Tibial nerve (tissue), 4 donors: ENCODE measurements around the gene RGS1. TPM values are rescaled to one million over a fixed set of nuclear protein-coding genes. Genes with fewer than 3 reads are reported as not detected.

Experiments used
- DNase-seq, 2 donors: peaks; one replicate each; pipeline ENCODE4 v3.0.0-alpha.2; 2019; ENCODE audit warnings: low spot score in 2 of 2
- H3K27ac ChIP-seq, 4 donors: fragments of 200-600 bp; sonication (generic) in 3 of 4; one replicate each; pipeline ENCODE4 v1.5.1; 2017 to 2019; ENCODE audit warnings: mild to moderate bottlenecking in 1 of 4
- H3K27me3 ChIP-seq, 2 donors: fragments of 200-600 bp; sonication (generic) in 1 of 2; one replicate each; pipeline versions ENCODE4 v1.5.1 to v1.6.0; 2017 to 2019
- H3K36me3 ChIP-seq, 3 donors: fragments of 200-600 bp; sonication (generic); one replicate each; pipeline ENCODE4 v1.5.1; 2018 to 2019
- H3K4me1 ChIP-seq, 4 donors: fragments of 200-600 bp; sonication (generic) in 3 of 4; one replicate each; pipeline ENCODE4 v1.5.1; 2017 to 2019
- H3K4me3 ChIP-seq, 4 donors: fragments of 200-600 bp; sonication (generic) in 3 of 4; one replicate each; pipeline ENCODE4 v1.5.1; 2017 to 2019; ENCODE audit warnings: mild to moderate bottlenecking in 1 of 4, moderate library complexity in 1 of 4
- H3K9me3 ChIP-seq, 4 donors: fragments of 200-600 bp; sonication (generic) in 3 of 4; one replicate each; pipeline ENCODE4 v1.5.1; 2017 to 2019
- CTCF ChIP-seq, 5 experiments: fragments of 200-600 bp in 3 of 5; fragments of 450-650 bp in 2 of 5; sonication (generic) in 3 of 5; IDR thresholded peaks; one replicate each; pipeline ENCODE4 v1.5.1; 2016 to 2019; ENCODE audit warnings: antibody characterized with exemption in 5 of 5, mild to moderate bottlenecking in 3 of 5, moderate library complexity in 2 of 5
- EP300 ChIP-seq, 2 donors: sonication (generic); formaldehyde crosslinking; IDR thresholded peaks; one replicate each; pipeline ENCODE4 v1.6.1; 2017; ENCODE audit warnings: antibody characterized with exemption in 2 of 2, mild to moderate bottlenecking in 1 of 2
- POLR2A ChIP-seq, 2 donors: fragments of 450-650 bp; IDR thresholded peaks; one replicate each; pipeline ENCODE4 v1.6.1; 2017; ENCODE audit warnings: antibody characterized with exemption in 2 of 2, mild to moderate bottlenecking in 2 of 2, moderate library complexity in 2 of 2
- WGBS, 2 donors: methylation state at CpG; one replicate each; pipeline ENCODE4 v1.1.5; 2018; 5-methylcytosine and 5-hydroxymethylcytosine counted together
- total RNA-seq, 4 donors: library from RNA; depleted of rRNA; stranded (reverse); fragments of >200 nt; gene quantifications; one replicate each; pipeline ENCODE4 v1.1.0, GENCODE V29; 2016

The RGS1 gene
- total RNA-seq, 4 donors from 2014 or later = 142 to 489 (median 195) TPM

GRCh38 chr1:192547501-192547900, 28.1 kb upstream of the RGS1 start:
- Histone ChIP-seq H3K4me1 (peaks cover 0 to 12% (median 5%) of the 10 kb centered on the region in 4 donors), H3K27me3 (no peaks in the 10 kb centered on the region), H3K4me3 (no peak overlapping the region), H3K27ac (no peak overlapping the region), H3K9me3 (no peaks in the 10 kb centered on the region), H3K36me3 (no peaks in the 10 kb centered on the region)
- TF ChIP-seq POLR2A (IDR thresholded peaks at IDR 0.05) = no peak
- no peak for TF ChIP-seq EP300 (IDR thresholded peaks at IDR 0.05)
- no peak for TF ChIP-seq CTCF (IDR thresholded peaks at IDR 0.05)
- WGBS, 2 donors = 85 to 91% methylated on average over 2 of the region's 2 CpGs
- DNase-seq = no peak

GRCh38 chr1:192549937-192550336, 25.6 kb upstream of the RGS1 start:
- WGBS, 2 donors = 79 to 81% methylated on average over 3 of the region's 3 CpGs
- Histone ChIP-seq H3K27ac (peak overlapping the region in 1 of 4 donors; percentile 67), H3K4me3 (no peak overlapping the region), H3K4me1 (peaks cover 0 to 6% (median 1%) of the 10 kb centered on the region in 4 donors), H3K36me3 (no peaks in the 10 kb centered on the region), H3K9me3 (no peaks in the 10 kb centered on the region), H3K27me3 (no peaks in the 10 kb centered on the region)
- TF ChIP-seq POLR2A (IDR thresholded peaks at IDR 0.05) (no peak), EP300 (IDR thresholded peaks at IDR 0.05) (no peak), CTCF (IDR thresholded peaks at IDR 0.05) (no peak)
- no peak for DNase-seq

GRCh38 chr1:192550922-192551534, 24.5 kb upstream of the RGS1 start:
- 64 to 86% methylated on average over 2 of the region's 2 CpGs for WGBS, 2 donors
- Histone ChIP-seq H3K27me3 (no peaks in the 10 kb centered on the region), H3K9me3 (no peaks in the 10 kb centered on the region), H3K36me3 (no peaks in the 10 kb centered on the region), H3K4me3 (no peak overlapping the region), H3K4me1 (peaks cover 0 to 6% (median 0%) of the 10 kb centered on the region in 4 donors), H3K27ac (peak overlapping the region in 1 of 4 donors; percentile 67)
- TF ChIP-seq POLR2A (IDR thresholded peaks at IDR 0.05) = no peak
- TF ChIP-seq EP300 (IDR thresholded peaks at IDR 0.05) = no peak
- no peak for TF ChIP-seq CTCF (IDR thresholded peaks at IDR 0.05)
- no peak for DNase-seq

- H3K4me3 ChIP-seq = no peak overlapping the region
- 82 to 89% methylated on average over 6 of the region's 6 CpGs for WGBS, 2 donors
- no peak overlapping the region for H3K27ac ChIP-seq
- peaks cover 0 to 6% (median 0%) of the 10 kb centered on the region in 4 donors for H3K4me1 ChIP-seq
- DNase-seq = no peak
- TF ChIP-seq POLR2A (IDR thresholded peaks at IDR 0.05) (no peak), EP300 (IDR thresholded peaks at IDR 0.05) (no peak), CTCF (IDR thresholded peaks at IDR 0.05) (no peak)
- no peaks in the 10 kb centered on the region for H3K36me3 ChIP-seq
- no peaks in the 10 kb centered on the region for H3K9me3 ChIP-seq
- no peaks in the 10 kb centered on the region for H3K27me3 ChIP-seq
Observed at GRCh38 chr1:192552760-192553191, 22.8 kb upstream of the RGS1 start.

- 71 to 84% methylated on average over 3 of the region's 3 CpGs for WGBS, 2 donors
- no peak for TF ChIP-seq POLR2A (IDR thresholded peaks at IDR 0.05)
- no peak for TF ChIP-seq EP300 (IDR thresholded peaks at IDR 0.05)
- no peak for TF ChIP-seq CTCF (IDR thresholded peaks at IDR 0.05)
- Histone ChIP-seq H3K9me3 (no peaks in the 10 kb centered on the region), H3K4me3 (no peak overlapping the region), H3K4me1 (peaks cover 0 to 6% (median 0%) of the 10 kb centered on the region in 4 donors), H3K27me3 (no peaks in the 10 kb centered on the region), H3K27ac (no peak overlapping the region), H3K36me3 (no peaks in the 10 kb centered on the region)
- no peak for DNase-seq
Observed at GRCh38 chr1:192553741-192554140, 21.8 kb upstream of the RGS1 start.
